Spleen (tissue), 7 donors: Measurements from ENCODE around the gene ARL15.

Source experiments
- POLR2A ChIP-seq, 3 donors: fragments of 450-650 bp; IDR thresholded peaks; one replicate each; pipeline ENCODE4 v1.5.1; 2017; ENCODE audit warnings: antibody characterized with exemption in 3 of 3, mild to moderate bottlenecking in 1 of 3
- POLR2AphosphoS5 ChIP-seq, 3 donors: sonication (generic); formaldehyde crosslinking; IDR thresholded peaks; one replicate each; pipeline ENCODE4 v1.5.1; 2017; ENCODE audit warnings: antibody characterized with exemption in 3 of 3
- TF ChIP-seq, protein P1 (sequence below), 11 experiments: fragments of 200-600 bp in 7 of 11; fragments of 450-650 bp in 4 of 11; sonication (generic) in 4 of 11; IDR thresholded peaks in 8 of 11; conservative IDR thresholded peaks in 3 of 11; 1 replicate in 7 of 11; 2 replicates in 4 of 11; pipeline versions ENCODE4 v1.4.0 to v1.8.0; 2016 to 2021; ENCODE audit warnings: antibody characterized with exemption in 11 of 11, inconsistent platforms in 4 of 11, mild to moderate bottlenecking in 1 of 11
- donor health status: DM: no; HTN: no; CAD: no; lungs with moderate emphysema.
- donor health status: DM: no; HTN: no; CAD: no.
- donor health status: DM: no; HTN: no; CAD: no.

DNA sequence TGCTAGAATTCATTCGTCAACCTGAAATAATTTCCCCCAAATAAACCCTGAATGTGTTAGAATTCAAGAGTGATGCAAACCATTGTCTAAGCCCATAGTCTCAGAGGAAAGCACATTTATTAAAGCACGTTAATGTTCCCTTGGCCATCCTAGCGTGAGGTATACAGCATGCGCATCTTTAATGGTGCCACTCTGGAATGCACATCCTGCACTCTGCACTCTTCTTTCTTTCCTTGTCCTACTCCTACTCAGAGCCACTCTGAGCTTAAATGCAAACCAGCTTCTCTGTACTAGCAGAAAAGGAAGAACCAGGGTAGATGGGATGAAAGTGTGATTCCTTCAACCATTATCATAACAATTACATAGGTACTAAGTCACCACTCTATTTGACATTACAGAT lies 50.4 kb downstream of the ARL15 start:
- TF ChIP-seq, protein P1, sequence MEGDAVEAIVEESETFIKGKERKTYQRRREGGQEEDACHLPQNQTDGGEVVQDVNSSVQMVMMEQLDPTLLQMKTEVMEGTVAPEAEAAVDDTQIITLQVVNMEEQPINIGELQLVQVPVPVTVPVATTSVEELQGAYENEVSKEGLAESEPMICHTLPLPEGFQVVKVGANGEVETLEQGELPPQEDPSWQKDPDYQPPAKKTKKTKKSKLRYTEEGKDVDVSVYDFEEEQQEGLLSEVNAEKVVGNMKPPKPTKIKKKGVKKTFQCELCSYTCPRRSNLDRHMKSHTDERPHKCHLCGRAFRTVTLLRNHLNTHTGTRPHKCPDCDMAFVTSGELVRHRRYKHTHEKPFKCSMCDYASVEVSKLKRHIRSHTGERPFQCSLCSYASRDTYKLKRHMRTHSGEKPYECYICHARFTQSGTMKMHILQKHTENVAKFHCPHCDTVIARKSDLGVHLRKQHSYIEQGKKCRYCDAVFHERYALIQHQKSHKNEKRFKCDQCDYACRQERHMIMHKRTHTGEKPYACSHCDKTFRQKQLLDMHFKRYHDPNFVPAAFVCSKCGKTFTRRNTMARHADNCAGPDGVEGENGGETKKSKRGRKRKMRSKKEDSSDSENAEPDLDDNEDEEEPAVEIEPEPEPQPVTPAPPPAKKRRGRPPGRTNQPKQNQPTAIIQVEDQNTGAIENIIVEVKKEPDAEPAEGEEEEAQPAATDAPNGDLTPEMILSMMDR (IDR thresholded peaks at IDR 0.05 in 8 of 11, conservative IDR thresholded peaks at IDR 0.05 in 3 of 11) = no peak
- TF ChIP-seq POLR2AphosphoS5 (IDR thresholded peaks at IDR 0.05) (no peak), POLR2A (IDR thresholded peaks at IDR 0.05) (no peak)
